PFSK-1 (cell line): ENCODE results near the gene TXNDC11.

Source experiments
- POLR2AphosphoS5 ChIP-seq: IDR thresholded peaks from 2 replicates; pipeline ENCODE4 v1.6.1; 2012; ENCODE audit warnings: low read depth, mild to moderate bottlenecking, control low read depth, low read length, moderate library complexity
- REST ChIP-seq, 2 experiments: IDR thresholded peaks; 2 replicates each; pipeline versions ENCODE4 v1.6.1 to v1.8.0; 2011 to 2012; ENCODE audit warnings: low read depth in 2 of 2, low read length in 2 of 2, control low read depth in 1 of 2, inconsistent platforms in 1 of 2, mild to moderate bottlenecking in 1 of 2, moderate library complexity in 1 of 2; ENCODE audit not compliant: insufficient read depth in 1 of 2
- TAF1 ChIP-seq: IDR thresholded peaks from 2 replicates; pipeline ENCODE4 v1.6.1; 2012; ENCODE audit warnings: low read length, control low read depth, borderline replicate concordance; ENCODE audit not compliant: insufficient read depth

GRCh38 chr16:11637320-11637719 is 105.3 kb downstream of the TXNDC11 start:
- TF ChIP-seq REST (IDR thresholded peaks at IDR 0.05; ENCODE audit: insufficient read depth in 1 of 2, low read depth in 2 of 2, low read length in 2 of 2) (no peak), TAF1 (no peak), POLR2AphosphoS5 (no peak)
